Choroid plexus epithelial cell (primary cell): Measurements from ENCODE around the gene HSD17B10.

Source experiments
- DNase-seq: peaks from one replicate; pipeline ENCODE4 v3.0.0-alpha.2; 2010; ENCODE audit warnings: low read depth
- H3K4me3 ChIP-seq: 2 replicates; pipeline ENCODE4 v1.5.1; 2011; ENCODE audit warnings: low read depth, mild to moderate bottlenecking, control low read depth, low read length, moderate library complexity
- TF ChIP-seq, protein P1 (sequence below): conservative IDR thresholded peaks from 2 replicates; pipeline ENCODE4 v1.5.1; 2011; ENCODE audit warnings: low read depth, mild to moderate bottlenecking, control low read depth, inconsistent platforms, low read length, moderate library complexity

The HSD17B10 gene

GRCh38 chrX:53438174-53438831, 4.1 kb upstream of the HSD17B10 start:
- no peak overlapping the region for H3K4me3 ChIP-seq
- TF ChIP-seq, protein P1, sequence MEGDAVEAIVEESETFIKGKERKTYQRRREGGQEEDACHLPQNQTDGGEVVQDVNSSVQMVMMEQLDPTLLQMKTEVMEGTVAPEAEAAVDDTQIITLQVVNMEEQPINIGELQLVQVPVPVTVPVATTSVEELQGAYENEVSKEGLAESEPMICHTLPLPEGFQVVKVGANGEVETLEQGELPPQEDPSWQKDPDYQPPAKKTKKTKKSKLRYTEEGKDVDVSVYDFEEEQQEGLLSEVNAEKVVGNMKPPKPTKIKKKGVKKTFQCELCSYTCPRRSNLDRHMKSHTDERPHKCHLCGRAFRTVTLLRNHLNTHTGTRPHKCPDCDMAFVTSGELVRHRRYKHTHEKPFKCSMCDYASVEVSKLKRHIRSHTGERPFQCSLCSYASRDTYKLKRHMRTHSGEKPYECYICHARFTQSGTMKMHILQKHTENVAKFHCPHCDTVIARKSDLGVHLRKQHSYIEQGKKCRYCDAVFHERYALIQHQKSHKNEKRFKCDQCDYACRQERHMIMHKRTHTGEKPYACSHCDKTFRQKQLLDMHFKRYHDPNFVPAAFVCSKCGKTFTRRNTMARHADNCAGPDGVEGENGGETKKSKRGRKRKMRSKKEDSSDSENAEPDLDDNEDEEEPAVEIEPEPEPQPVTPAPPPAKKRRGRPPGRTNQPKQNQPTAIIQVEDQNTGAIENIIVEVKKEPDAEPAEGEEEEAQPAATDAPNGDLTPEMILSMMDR, result no peak
- no peak for DNase-seq

DNA sequence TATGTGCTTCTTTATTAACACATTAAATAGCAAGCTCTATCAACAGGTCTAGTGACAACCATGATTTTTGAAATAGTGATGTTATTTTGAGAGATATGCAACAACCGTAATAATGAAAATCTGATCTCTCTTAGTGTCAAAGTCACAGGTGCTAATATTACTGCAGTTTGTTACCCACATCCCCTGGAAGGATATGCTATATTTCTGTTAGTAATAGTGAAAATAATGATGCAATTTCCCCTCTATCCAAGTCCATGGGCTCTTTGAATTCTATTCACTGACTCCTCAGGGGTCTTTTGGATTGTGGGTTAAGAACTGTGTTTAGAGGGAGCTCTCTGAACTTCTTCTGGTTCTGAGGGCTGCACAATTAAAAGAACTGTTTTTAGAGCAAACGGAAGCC, 3.0 kb upstream of the HSD17B10 start:
- DNase-seq, result no peak
- TF ChIP-seq, protein P1, result no peak
- no peak overlapping the region for H3K4me3 ChIP-seq

DNA sequence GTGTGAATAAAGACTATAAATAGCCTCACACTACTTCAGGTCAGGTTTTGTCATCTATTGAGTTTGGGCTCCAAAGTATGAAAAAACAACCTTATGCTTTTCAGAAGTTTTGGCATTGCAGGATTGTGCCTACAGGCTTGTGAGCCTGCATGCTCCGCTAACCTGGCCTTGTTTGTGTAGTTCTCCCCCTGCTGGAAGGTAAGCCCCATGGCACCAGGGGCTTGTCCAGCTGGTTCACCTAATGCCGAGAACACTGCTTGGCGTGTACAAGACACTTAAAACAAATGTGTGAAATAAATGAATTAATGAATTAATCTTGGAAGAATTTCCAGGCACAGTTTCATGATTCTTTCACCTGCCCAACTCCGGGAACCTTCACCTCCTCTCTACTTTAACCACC, 1.8 kb upstream of the HSD17B10 start:
- TF ChIP-seq, protein P1, result peak; percentile 84
- no peak overlapping the region for H3K4me3 ChIP-seq
- peak; percentile 80 for DNase-seq

- TF ChIP-seq, protein P1, result no peak
- no peak overlapping the region for H3K4me3 ChIP-seq
- no peak for DNase-seq
These were observed 3.9 kb downstream of the HSD17B10 start for GRCh38 chrX:53430231-53430630.

- no peak for DNase-seq
- TF ChIP-seq, protein P1, result no peak
- H3K4me3 ChIP-seq, result no peak overlapping the region
These were observed 4.4 kb downstream of the HSD17B10 start for GRCh38 chrX:53429755-53430154.

DNA sequence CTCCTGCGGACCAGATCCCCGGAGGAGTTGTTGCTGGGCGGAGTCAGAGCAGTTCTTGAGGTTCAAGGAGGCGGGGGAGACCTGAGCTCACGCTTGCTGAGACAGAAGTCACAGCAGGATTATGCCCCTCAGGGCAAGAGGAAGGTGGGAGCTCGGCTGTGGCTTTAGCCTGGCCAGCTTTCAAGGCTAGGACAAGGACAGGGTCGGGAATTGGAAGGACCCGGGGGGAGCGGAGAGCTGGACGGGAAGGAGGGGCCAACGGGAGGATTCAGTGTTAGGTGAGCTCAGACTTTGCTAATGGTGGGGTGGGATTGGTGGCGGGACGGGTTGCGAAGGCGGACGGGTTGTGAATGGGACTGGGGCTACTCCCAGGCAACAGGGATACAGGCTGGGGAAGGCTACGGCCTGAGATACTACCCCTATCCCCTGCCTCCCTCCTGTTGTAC, 11.3 kb downstream of the HSD17B10 start, which contains the start of gene RIBC1:
Gene RIBC1, plus strand, starts transcription at position 13 of the 446 bp plus-strand sequence. CDS start 3,404 bp downstream, outside the sequence.
- no peak for DNase-seq
- TF ChIP-seq, protein P1, result no peak
- H3K4me3 ChIP-seq, result peak within 1 kb of the TSS; percentile 76
